Measurements from ENCODE around the gene ATP6V1F.

ATP6V1F gene

GRCh38 chr7:128833148-128833945 is 29.3 kb upstream of the ATP6V1F start:
- H3K9me3 ChIP-seq (ENCODE audit: insufficient read depth, low read length), result no peaks in the 10 kb centered on the region
- H3K27me3 ChIP-seq (ENCODE audit: low read depth, low read length), result no peaks in the 10 kb centered on the region
- no peaks in the 10 kb centered on the region for H3K36me3 ChIP-seq (replicated peaks; ENCODE audit: low read depth, low read length)
- no peak for TF ChIP-seq CTCF (IDR thresholded peaks at IDR 0.05; ENCODE audit: low read depth, low read length)
- no peak for TF ChIP-seq EZH2phosphoT487 (IDR thresholded peaks at IDR 0.05; ENCODE audit: low read depth)
- no peak overlapping the region for H3K4me3 ChIP-seq (ENCODE audit: low read length)
- peaks cover 6% of the 10 kb centered on the region for H3K4me1 ChIP-seq (ENCODE audit: low read length)
- H2AFZ ChIP-seq (ENCODE audit: low read depth, low read length), result no peak overlapping the region
- H3K27ac ChIP-seq (ENCODE audit: low read length), result no peak overlapping the region
- H3K9ac ChIP-seq (ENCODE audit: low read length), result no peak overlapping the region
- H3K4me2 ChIP-seq (ENCODE audit: low read length), result no peak overlapping the region
- no peaks in the 10 kb centered on the region for H4K20me1 ChIP-seq (ENCODE audit: insufficient read depth, low read length)
- no peaks in the 10 kb centered on the region for H3K79me2 ChIP-seq (ENCODE audit: low read length)

- H3K4me2 ChIP-seq (ENCODE audit: low read length), result no peak overlapping the region
- H3K4me3 ChIP-seq (ENCODE audit: low read length), result no peak overlapping the region
These were observed 28.7 kb upstream of the ATP6V1F start for GRCh38 chr7:128833946-128834325.

GRCh38 chr7:128835231-128835751 is 27.4 kb upstream of the ATP6V1F start:
- Histone ChIP-seq H3K9ac (ENCODE audit: low read length) (no peak overlapping the region), H3K79me2 (ENCODE audit: low read length) (no peaks in the 10 kb centered on the region), H3K27me3 (ENCODE audit: low read depth, low read length) (no peaks in the 10 kb centered on the region), H3K4me1 (ENCODE audit: low read length) (peaks cover 6% of the 10 kb centered on the region), H3K4me2 (ENCODE audit: low read length) (no peak overlapping the region), H3K9me3 (ENCODE audit: insufficient read depth, low read length) (no peaks in the 10 kb centered on the region), H3K4me3 (ENCODE audit: low read length) (no peak overlapping the region), H4K20me1 (ENCODE audit: insufficient read depth, low read length) (no peaks in the 10 kb centered on the region), H3K36me3 (replicated peaks; ENCODE audit: low read depth, low read length) (no peaks in the 10 kb centered on the region), H2AFZ (ENCODE audit: low read depth, low read length) (no peak overlapping the region), H3K27ac (ENCODE audit: low read length) (no peak overlapping the region)
- TF ChIP-seq CTCF (IDR thresholded peaks at IDR 0.05; ENCODE audit: low read depth, low read length), result no peak
- no peak for TF ChIP-seq EZH2phosphoT487 (IDR thresholded peaks at IDR 0.05; ENCODE audit: low read depth)

More at GRCh38 chr7:128833946-128834325, 28.7 kb upstream of the ATP6V1F start:
- no peak overlapping the region for H2AFZ ChIP-seq (ENCODE audit: low read depth, low read length)
- H3K36me3 ChIP-seq (replicated peaks; ENCODE audit: low read depth, low read length), result no peaks in the 10 kb centered on the region
- no peak overlapping the region for H3K27ac ChIP-seq (ENCODE audit: low read length)
- TF ChIP-seq EZH2phosphoT487 (IDR thresholded peaks at IDR 0.05; ENCODE audit: low read depth) (no peak), CTCF (IDR thresholded peaks at IDR 0.05; ENCODE audit: low read depth, low read length) (no peak)
- H3K9me3 ChIP-seq (ENCODE audit: insufficient read depth, low read length), result no peaks in the 10 kb centered on the region
- H3K4me1 ChIP-seq (ENCODE audit: low read length), result peaks cover 6% of the 10 kb centered on the region
- no peaks in the 10 kb centered on the region for H4K20me1 ChIP-seq (ENCODE audit: insufficient read depth, low read length)
- no peaks in the 10 kb centered on the region for H3K79me2 ChIP-seq (ENCODE audit: low read length)
- H3K27me3 ChIP-seq (ENCODE audit: low read depth, low read length), result no peaks in the 10 kb centered on the region
- H3K9ac ChIP-seq (ENCODE audit: low read length), result no peak overlapping the region

- no peak overlapping the region for H3K9ac ChIP-seq (ENCODE audit: low read length)
- H3K36me3 ChIP-seq (replicated peaks; ENCODE audit: low read depth, low read length), result no peaks in the 10 kb centered on the region
These were observed 26.6 kb upstream of the ATP6V1F start for GRCh38 chr7:128835790-128836641.

More at GRCh38 chr7:128835790-128836641, 26.6 kb upstream of the ATP6V1F start:
- TF ChIP-seq CTCF (IDR thresholded peaks at IDR 0.05; ENCODE audit: low read depth, low read length), result no peak
- no peak for TF ChIP-seq EZH2phosphoT487 (IDR thresholded peaks at IDR 0.05; ENCODE audit: low read depth)
- Histone ChIP-seq H4K20me1 (ENCODE audit: insufficient read depth, low read length) (no peaks in the 10 kb centered on the region), H2AFZ (ENCODE audit: low read depth, low read length) (no peak overlapping the region), H3K27me3 (ENCODE audit: low read depth, low read length) (no peaks in the 10 kb centered on the region), H3K9me3 (ENCODE audit: insufficient read depth, low read length) (no peaks in the 10 kb centered on the region), H3K27ac (ENCODE audit: low read length) (no peak overlapping the region), H3K4me2 (ENCODE audit: low read length) (no peak overlapping the region), H3K79me2 (ENCODE audit: low read length) (no peaks in the 10 kb centered on the region), H3K4me3 (ENCODE audit: low read length) (no peak overlapping the region), H3K4me1 (ENCODE audit: low read length) (peaks cover 6% of the 10 kb centered on the region)
